Hematopoietic multipotent progenitor cell treated with erythropoietin and hydrocortisone succinate and interleukin-3 and kit ligand, for 8 days (in vitro differentiated cells): ENCODE results near the gene TOX4.
"Not testable (repeated sequence)": the region's sequence is repeated elsewhere in the genome, so short reads cannot be mapped to it uniquely, and the experiment has no call there.

Experiments used
- DNase-seq: peaks from one replicate; pipeline ENCODE4 v3.0.0-alpha.2; 2015

Gene TOX4

DNA sequence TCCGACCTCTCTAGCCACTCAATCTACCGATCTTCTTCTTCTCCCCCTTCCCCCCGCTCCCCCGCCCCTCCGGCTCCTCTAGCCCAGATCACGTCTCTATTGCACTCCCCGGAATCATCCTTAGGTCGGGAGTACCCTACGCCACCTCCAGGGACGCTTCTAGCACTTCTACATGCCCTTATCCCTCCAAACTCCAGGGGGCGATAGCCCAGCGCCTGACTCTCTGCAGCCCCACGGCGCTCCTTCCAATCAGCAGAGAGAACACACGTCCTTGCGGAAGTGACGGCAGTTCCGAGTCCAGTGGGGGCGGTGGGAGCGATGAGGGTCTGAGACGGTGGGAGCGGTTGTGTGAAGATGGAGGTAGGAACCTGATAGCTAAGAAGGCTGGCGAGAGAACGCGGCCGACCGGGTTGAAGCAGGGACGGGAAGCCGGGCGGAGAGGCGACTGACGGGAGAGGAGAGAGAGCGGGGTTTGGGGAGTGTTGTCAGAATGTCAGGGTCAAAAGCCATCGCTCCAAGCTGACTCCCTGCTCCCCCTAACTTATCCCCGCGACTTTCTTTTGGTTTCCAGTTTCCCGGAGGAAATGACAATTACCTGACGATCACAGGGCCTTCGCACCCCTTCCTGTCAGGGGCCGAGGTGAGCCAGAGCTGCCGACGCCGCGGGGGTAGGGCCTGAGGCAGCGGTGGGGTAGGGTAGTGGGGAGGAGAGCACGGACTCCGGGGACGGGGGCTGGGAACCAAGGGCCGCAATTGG, at the start of gene TOX4, which contains the start of gene RAB2B:
TOX4 (plus strand) TSS at position 271 of the 757 bp plus-strand sequence; CDS start at position 355, 84 bp downstream.
RAB2B (minus strand) TSS at position 35 of the 757 bp plus-strand sequence. CDS start 87 bp downstream, outside the sequence.
- peak; percentile 99 for DNase-seq

DNA sequence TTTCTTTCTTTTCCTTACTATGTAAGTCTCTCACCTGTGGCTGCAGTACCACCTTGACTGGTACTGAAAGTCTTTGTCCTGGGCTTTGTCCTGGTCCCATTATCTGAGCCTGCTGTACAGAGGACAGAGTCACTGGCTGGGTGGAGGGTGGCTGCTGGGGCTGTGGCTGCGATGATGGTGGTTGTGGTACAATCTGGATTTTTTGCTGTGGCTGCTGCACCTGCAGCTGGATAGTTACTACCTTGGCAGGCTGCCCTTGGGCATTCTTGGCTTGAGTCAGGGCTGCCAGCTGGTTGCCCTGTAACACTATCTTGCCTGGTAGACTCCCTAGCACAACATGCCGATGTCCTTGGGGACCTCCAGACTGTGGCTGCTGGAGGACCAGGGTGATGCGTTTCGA, 48.1 kb upstream of the TOX4 start:
- no peak for DNase-seq

DNA sequence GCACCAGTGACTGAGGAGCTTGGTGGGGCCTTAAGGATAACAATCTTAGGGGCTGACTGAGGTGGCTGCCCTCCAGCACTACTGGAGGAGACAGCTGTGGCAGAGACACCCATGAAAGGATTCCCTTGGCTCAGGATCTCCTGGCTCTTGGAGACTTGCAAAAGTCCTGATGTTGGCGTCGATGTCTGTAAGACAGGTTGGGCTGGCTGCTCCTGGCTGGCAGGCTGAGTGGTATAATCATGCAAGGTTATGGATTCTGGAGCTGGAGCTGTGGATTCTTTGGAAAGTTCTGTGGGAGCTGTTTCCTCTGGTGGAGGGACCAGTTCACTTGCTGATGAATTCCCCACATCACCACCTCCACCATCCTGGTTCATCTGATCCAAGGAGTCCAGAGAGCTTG, 45.9 kb upstream of the TOX4 start:
- no peak for DNase-seq

DNA sequence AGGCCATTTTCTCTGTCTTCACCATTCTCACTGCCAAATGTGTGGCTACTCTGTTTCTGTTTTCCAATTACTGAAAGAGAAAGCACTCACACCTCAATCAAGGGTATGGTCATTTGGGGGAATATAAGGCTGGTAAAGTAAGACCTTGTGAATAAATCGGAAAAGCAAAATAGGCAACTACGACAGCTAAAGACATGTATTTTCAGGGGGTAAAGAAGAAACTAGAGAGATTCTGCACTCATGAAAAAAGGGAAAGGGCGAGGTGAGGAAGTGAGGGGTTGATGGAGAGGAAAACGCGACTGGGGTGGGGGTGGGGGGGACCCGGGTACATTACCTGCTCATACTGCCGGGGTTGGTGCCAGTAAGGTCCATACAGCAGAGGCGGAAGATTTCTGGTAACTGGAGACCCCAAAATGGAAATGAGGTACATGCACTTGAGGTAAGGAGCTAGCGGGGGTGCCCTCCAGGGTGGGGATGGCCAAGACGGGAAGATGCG, 40.4 kb upstream of the TOX4 start:
- no peak for DNase-seq

DNA sequence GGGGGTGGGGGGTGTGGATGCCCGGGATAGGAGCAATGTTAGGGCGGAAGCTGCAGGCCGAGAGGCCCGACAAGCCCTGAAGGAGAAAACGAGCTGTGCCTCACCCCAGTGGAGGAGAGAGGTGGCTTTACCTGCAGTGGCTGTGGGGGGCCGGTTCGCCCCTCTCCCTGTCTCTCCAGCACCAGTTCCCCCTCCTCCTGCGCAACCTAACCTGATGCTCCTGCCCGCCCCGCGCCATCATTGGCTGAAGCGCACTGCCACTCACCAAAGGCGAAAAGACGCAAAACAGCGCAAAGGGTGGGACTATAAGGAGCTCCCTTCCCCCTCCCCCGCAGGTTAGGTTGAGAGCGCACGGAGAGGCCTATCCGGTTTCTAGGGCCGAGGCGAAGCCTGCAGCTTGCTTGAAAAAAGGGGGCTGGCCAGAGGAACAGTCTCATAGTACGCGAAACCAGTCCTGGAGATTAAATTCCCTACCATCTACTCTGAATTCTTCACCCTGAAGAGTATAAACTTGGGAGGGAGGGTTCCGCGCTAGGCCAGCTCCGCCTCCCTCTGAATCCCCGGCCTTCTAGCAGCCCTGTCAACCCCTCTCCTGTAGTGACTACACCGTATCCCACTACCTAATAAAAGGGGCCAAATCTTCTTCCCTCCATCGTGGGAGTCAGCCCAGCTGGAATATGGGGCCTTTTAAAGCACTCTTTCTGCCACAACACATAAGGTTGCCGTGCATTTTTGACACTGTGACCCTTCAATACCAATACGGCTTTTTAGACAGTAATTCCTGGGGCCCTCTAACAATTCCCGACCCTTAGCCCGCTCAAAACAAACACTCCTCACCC, 39.7 kb upstream of the TOX4 start:
- peak; percentile 99 for DNase-seq

DNA sequence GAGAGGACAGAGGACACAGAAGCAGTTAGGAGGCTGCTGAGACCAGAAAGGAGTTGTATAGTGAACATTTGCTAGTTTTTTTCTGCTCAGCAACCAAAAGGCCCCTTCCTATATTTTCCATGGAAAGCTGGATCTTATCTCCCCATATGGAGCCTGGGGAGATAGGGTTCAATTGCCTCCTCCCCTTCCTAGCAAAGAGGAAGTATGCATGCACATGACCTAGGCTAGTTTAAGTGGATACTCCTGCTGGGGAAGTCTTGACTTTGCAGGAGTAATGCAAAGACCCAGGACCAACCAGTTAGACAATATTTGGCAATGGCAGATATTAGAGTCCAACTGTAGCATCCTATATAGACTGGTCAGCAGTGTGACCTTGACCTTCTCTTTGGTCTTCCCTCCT, 36.1 kb upstream of the TOX4 start:
- peak; percentile 40 for DNase-seq

DNA sequence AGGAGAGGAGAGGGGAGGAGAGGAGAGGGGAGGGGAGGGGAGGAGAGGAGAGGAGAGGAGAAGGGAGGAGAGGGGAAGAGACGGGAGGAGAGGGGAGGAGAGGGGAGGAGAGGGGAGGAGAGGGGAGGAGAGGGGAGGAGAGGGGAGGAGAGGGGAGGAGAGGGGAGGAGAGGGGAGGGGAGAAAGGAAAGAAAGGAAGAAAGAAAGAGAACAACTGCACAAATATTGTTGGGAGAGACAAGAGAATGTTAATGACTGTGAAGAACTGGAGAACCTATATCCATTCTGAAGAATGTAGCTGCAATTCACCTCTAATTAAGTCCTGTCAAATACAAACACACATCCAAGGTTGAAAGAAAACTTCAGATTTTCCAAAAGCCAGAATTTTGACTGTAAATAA, 34.3 kb upstream of the TOX4 start:
- not testable (repeated sequence) for DNase-seq

DNA sequence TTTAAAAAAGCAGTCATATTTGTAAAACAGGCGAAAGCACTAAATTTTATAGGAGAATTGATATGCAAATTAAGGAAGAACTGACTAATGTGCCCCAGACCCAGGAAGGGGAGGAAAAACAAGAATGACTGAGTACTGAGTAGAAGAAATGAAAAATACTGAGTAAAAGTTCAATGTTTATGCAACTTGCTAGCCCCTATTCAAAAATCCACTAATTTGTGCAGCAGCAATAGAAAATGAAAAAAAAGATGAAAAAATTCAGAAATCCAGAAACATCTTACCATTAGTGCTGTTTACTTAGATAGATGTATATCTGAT, 27.1 kb upstream of the TOX4 start:
- no peak for DNase-seq

DNA sequence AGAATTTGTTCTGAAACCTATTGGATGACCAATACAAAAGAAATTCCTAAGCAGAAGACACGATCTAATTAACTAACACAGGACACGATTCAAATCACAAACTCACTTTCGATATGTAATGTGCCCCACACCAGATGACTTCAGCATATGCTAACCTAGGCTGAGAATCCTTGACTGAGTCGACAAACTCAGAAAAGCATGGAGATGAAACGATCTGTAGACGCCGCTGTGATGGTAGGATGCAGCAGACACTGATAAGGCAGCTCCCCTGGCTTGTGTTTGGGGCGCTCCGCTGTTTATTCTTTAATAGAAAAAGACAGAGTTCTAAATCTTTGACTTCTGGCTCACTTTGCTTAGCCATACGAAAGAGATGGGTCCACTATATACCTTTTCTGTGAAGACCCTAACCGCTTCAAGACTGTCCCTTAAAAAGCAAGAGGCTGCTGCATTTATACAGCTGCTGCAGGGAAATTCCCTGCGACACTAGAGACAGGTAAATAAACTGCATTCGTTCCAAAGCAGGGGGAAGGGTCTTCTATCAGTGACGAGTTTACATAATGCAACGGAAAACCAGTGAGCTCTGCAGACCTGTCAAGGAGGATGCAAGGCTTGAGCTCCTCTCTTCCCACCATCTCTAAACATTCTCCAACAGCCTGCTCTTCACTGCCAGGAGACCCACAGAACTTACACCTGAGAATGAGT, 22.0 kb upstream of the TOX4 start:
- peak; percentile 21 for DNase-seq

DNA sequence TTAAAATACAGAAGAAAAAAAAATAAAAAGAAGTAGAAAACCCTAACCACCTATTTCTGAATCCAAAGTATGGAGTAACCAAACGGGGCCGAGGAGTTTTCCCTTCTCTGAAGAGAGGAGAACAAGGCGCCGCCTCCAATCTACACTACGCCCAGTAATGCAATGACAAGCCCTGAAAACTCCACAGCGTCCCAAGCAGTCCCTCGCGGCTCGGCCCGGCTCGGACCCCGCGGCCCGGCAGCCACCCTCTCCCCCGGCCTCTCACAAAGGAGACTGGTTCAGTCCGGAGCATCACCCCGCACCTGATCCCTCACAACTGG, 21.4 kb upstream of the TOX4 start:
- no peak for DNase-seq

DNA sequence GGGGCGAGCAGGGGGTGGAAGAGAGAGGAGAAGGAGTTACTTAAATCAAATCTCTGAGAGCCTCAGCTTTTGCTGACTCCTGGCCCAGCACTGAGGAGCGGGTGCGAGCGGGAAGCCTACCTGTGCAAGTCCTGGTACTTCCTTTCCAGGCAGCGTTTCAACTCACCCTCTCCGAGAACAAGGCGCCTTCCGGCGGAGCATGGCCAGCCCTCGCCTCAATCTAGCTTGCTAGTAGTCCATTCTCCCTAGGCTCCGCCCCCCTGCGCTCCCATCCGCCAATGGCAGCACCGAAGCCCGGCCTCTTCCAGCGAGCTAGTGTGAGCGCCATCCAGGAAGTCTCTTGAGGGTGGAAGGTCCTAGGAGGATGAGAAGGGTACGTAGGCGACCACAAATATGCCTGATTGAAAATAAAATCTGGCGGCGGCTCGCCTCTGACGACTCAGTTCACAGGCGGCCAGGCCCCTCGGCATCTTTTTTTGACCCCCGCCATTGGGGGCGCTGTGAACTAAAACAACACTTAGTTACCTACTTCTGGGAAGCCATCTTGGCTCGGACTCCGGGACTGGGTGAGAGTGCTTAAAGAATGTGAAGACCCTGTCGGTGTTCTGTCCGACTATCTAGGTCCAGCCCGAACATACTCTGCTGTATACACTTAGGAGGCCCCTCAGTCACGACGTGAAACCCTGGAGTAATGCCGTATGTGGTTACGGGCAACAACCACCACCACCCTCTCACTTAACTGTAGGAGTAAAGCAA, 20.9 kb upstream of the TOX4 start, which contains the start of gene CHD8:
CHD8 (minus strand) TSS at position 212 of the 756 bp plus-strand sequence. CDS start 24,480 bp downstream, outside the sequence.
- DNase-seq, result peak; percentile 100

DNA sequence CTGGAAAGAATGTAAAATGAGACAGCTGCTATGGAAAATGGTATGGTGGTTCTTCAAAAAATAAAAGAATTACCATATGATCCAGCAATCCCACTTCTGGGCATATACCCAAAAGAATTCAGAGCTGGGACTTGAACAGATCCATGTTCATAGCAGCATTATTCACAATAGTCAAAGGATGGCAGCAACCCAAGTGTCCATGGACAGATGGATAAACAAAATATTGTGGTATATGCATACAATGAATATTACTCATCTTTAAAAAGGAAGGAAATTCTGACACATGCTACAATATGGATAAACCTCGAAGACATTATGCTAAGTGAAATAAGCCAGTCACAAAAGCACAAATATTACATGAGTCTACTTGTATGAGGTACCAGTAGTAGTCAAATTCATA, 9.4 kb upstream of the TOX4 start:
- DNase-seq, result no peak

DNA sequence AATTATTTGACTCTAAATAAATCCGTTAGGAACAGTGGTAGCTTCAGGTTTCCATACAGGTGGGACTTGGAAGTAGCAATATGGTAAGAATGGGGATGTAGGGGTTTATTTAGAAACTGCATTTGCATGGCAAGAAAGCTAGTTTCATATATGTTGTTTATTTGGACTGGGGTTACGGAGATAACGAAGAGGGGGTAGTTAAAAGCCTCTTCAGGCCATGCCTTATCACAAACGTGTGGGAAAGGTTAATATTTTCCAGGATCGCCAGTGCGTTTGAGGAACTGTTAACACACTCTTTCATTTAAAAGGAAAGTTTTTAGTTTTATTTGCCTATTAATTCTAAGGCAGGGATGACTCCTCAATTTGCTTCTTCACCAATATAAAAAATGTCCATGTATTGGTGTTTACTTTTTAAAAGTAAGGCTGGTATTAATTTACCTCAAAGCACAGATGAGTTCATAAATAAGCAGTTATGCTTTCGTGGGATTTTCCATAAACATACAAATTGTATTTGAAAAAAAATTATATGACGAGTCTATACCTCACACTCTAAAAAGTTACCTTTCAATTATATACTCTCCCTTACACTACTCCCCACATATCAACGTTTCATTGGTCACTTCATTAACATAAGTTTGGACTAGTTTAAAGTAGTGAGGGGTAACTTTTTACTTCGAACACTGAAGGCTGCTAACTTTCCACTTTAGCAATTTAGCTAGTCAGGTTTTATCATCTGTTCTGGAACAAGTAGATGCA, 1.1 kb upstream of the TOX4 start:
- DNase-seq, result no peak

DNA sequence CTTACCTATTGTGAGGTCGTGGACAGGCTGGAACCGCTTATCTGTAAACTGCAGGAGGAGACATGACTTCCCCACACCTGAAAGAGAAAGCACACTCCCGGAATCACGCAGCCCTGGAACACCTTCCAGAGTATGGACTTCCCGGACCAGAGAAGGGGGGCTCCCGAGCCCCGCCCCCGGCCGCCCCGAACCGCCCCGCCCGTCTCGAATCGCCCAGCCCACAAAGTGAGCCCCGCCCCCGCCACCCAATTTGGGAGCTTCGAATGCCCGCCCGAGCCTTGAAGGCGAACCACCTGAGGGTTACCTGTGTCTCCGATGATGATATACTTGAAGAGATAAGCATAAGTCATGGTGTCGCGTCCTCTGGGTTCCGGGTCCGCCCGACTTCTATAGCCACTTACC, 471 bp upstream of the TOX4 start:
- no peak for DNase-seq

DNA sequence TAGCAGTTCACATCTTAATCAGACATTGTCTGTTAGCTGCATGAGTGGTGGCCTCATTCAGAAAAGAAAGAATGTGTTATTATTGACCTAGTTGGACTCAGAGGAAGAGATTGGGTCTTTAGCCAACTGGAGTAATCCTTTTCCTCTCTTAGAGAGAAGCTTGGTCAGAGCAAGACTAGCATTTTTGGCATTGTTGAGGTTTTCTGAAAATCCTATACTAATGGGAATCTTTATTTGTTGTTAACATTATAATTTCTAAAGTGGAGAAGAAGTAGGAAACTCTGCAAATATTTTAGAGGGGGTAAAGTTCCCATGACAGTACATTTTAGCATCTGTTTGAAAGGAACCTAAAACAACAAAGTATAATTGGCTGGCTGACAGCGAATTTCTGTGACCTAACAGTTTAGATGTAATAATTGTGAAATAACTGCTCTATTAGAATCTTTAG, 9.7 kb downstream of the TOX4 start:
- DNase-seq, result no peak

DNA sequence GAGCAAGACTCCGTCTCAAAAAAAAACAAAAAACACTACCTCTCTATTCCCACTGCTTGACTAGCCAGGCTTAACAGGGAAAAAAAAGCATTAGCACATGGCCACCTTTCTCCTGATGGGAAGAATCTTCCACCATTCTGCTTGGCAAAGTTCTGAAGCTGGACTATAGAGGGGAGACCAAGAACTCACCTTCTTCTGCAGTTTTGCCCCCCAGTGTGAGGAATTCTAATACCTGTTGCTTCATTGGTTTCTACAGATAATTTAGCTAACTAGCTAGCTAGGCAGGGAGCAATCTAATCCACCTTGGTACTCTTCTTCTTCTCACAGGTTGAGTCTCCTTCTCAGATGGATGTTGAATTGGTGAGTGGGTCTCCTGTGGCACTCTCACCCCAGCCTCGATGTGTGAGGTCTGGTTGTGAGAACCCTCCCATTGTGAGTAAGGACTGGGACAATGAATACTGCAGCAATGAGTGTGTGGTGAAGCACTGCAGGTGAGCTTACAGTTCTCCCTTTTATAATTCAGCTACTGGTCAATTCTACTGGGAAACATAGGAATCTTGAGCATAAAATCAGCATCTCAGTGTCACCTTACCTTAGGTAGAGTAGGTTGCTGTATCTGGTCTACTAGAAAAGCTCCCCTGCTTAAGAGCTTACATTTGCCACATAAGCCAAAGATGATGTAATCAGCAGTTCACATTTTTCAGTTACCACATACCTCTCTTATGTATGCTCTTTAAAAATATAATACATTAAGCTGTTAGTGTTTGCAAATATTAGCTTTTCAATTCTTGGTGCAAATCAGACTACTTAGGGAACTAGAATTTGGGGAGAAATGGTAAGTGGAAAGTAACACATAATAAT, 18.1 kb downstream of the TOX4 start:
- no peak for DNase-seq

DNA sequence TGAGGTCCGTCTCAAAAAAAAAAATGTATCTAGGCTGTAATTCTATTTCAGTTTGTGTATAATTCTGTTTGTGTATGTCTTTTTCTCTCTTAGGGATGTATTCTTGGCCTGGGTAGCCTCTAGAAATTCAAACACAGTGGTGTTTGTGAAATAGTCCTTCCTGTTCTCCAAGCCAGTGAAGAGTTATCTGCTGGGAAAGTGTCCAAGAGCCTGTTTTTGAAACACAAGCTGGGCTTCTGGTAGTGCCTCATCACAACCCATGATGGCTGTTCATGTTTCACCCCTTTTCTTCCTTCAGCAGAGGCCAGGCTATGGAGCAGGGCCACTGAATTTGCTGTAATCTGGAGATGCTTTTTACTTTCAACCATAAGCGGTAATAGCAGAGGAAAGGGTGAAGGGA, 19.5 kb downstream of the TOX4 start:
- no peak for DNase-seq

DNA sequence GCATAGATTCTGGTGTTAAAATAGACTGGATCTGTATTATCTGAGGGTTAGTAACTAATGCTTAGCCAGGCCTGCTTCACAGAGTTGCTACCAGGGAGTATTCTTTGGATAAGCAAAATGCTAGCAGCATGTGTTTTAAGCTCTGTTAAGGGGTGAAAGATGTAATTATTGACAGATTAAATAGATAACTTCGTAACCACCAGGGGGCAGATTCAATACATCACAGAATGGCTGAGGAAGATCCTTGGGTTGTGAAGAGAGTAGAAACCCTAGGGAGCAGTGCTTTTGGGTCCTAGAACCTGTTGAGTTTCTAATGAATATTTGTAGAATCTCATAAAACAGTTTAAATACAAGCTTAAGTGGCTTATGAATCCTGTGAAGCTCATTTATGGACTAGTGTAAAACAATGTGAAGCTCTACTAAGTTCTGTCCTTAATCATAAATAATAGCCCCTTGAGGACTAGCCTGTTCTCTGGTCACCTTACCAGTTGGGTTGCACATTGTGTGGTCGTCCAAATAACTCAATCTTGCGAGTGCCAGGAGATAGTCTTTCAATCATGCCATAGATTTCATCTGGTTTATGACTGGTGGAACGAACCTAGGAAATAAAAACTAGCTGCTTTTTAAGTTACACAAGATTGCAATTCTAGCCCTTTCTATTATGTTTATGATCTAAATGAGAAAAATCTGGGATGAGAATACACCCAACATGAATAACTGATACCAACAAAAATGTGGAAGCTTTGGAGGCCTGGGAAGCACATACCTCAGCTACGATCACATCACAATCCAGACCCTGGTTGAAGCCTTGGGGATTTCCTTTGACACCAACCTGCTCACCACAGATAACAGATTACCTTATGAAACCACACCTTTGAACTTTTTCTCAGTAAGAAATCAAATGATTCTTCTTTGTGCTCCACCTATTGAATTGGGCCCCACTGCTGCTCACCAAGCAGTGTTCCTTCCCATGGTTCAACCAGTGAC, 21.8 kb downstream of the TOX4 start:
- DNase-seq, result peak; percentile 74

DNA sequence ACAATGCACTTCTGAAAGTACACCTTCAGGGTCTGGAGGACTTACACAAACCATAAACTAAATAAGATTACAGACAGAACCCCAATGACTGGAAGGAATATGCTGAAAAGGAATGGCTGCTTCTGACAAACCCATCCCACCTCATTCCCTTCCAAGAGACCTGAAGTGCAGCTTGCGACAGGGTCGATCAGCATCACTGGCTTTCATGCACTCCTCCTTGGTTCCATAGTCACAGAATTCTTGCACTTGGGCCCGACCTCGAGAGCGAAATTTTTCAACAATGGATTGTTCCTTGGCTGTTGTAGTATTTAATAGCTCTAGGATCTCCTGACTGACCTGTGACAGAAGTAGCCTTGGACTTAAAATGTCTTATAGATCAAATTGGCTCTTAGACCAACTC, 24.6 kb downstream of the TOX4 start:
- no peak for DNase-seq

DNA sequence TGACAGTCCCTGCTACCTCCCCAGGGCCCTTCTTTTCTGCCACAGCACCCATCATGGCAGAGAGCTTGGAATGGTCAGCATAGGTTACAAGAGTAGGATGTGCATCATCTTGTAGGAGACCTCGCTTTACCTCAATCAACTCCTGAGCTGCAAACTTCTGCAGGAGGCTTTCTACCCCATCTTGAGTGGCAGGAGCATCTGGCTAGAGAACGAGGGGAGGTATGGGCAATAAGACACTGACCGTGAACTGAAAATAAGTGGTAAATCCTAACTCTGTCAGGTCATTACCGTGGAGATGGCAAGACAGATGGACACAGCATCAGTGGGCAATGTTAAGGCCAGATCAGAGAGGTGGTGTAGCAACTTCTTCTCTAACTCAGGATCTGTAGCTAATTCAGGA, 26.4 kb downstream of the TOX4 start:
- DNase-seq, result no peak
